Body of pancreas (tissue), 4 donors: ENCODE measurements around the gene KDM2A. TPM values are rescaled to one million over a fixed set of nuclear protein-coding genes. Genes with fewer than 3 reads are reported as not detected.

Experiments
- ATAC-seq: fragments of 150-250 bp; one replicate; pipeline ENCODE4 v1.9.1; 2016
- DNase-seq, 4 donors: peaks; one replicate each; pipeline ENCODE4 v3.0.0-alpha.2; 2019
- H3K27ac ChIP-seq, 4 donors: fragments of 200-600 bp; sonication (generic); 1 replicate in 3 of 4; 2 replicates in 1 of 4; pipeline versions ENCODE4 v1.5.1 to v1.6.1; 2016 to 2019; ENCODE audit warnings: mild to moderate bottlenecking in 1 of 4, mixed read lengths in 1 of 4, moderate library complexity in 1 of 4
- H3K27me3 ChIP-seq, 2 donors: fragments of 200-600 bp; sonication (generic); one replicate each; pipeline ENCODE4 v1.6.0; 2016; ENCODE audit warnings: mild to moderate bottlenecking in 1 of 2
- H3K36me3 ChIP-seq, 2 donors: fragments of 200-600 bp; sonication (generic); replicated peaks in 1 of 2; 2 replicates each; pipeline ENCODE4 v1.5.1; 2016; ENCODE audit warnings: low read depth in 2 of 2; ENCODE audit not compliant: insufficient read depth in 1 of 2
- H3K4me1 ChIP-seq: fragments of 200-600 bp; sonication (generic); one replicate; pipeline ENCODE4 v1.6.0; 2016
- H3K4me3 ChIP-seq, 2 donors: fragments of 200-600 bp; sonication (generic); 1 replicate in 1 of 2; 2 replicates in 1 of 2; pipeline ENCODE4 v1.5.1; 2016 to 2019
- H3K9me3 ChIP-seq, 3 donors: fragments of 200-600 bp; sonication (generic); 1 replicate in 2 of 3; 2 replicates in 1 of 3; pipeline ENCODE4 v1.5.1; 2016
- POLR2A ChIP-seq, 3 donors: fragments of 450-650 bp; IDR thresholded peaks; one replicate each; pipeline ENCODE4 v1.6.1; 2016; ENCODE audit warnings: antibody characterized with exemption in 3 of 3, mild to moderate bottlenecking in 2 of 3
- WGBS, 2 donors: methylation state at CpG; one replicate each; pipeline ENCODE4 v1.1.5; 2017; 5-methylcytosine and 5-hydroxymethylcytosine counted together
- intact Hi-C: fragments of 100-400 bp; cut with DNase I; formaldehyde crosslinking; loops from one replicate; pipeline ENCODE4 v1.15.1; 2023
- total RNA-seq, 2 donors: library from RNA; depleted of rRNA; stranded (reverse); fragments of >200 nt; gene quantifications; one replicate each; pipeline ENCODE4 v1.1.0, GENCODE V29; 2016
- TF ChIP-seq, protein P1 (sequence below), 7 experiments: fragments of 450-650 bp in 4 of 7; fragments of 200-600 bp in 3 of 7; sonication (generic) in 3 of 7; IDR thresholded peaks; one replicate each; pipeline ENCODE4 v1.5.1; 2016 to 2019; ENCODE audit warnings: antibody characterized with exemption in 7 of 7

Gene KDM2A
- total RNA-seq, 2 donors from 2014 or later: 26.5 to 29.0 TPM

GRCh38 chr11:67280341-67280787 lies 161.3 kb downstream of the KDM2A start:
- Histone ChIP-seq H3K27me3 (no peaks in the 10 kb centered on the region), H3K36me3 (peaks cover 0 to 31% of the 10 kb centered on the region in 2 donors), H3K4me1 (peaks cover 25% of the 10 kb centered on the region), H3K9me3 (no peaks in the 10 kb centered on the region), H3K4me3 (no peak overlapping the region), H3K27ac (peak overlapping the region in 1 of 4 donors; percentile 24)
- no peak for ATAC-seq
- WGBS, 2 donors: 66 to 80% methylated on average over 6 to 13 of the region's 13 CpGs
- intact Hi-C loops: no loop called here
- TF ChIP-seq POLR2A (IDR thresholded peaks at IDR 0.05): no peak
- TF ChIP-seq, protein P1, sequence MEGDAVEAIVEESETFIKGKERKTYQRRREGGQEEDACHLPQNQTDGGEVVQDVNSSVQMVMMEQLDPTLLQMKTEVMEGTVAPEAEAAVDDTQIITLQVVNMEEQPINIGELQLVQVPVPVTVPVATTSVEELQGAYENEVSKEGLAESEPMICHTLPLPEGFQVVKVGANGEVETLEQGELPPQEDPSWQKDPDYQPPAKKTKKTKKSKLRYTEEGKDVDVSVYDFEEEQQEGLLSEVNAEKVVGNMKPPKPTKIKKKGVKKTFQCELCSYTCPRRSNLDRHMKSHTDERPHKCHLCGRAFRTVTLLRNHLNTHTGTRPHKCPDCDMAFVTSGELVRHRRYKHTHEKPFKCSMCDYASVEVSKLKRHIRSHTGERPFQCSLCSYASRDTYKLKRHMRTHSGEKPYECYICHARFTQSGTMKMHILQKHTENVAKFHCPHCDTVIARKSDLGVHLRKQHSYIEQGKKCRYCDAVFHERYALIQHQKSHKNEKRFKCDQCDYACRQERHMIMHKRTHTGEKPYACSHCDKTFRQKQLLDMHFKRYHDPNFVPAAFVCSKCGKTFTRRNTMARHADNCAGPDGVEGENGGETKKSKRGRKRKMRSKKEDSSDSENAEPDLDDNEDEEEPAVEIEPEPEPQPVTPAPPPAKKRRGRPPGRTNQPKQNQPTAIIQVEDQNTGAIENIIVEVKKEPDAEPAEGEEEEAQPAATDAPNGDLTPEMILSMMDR (IDR thresholded peaks at IDR 0.05): no peak
- peak in 1 of 4 donors; percentile 4 for DNase-seq

- no peak for ATAC-seq
- H3K4me3 ChIP-seq: no peak overlapping the region
- WGBS, 2 donors: 94 to 98% methylated on average over 8 to 25 of the region's 31 CpGs
- peak in 2 of 4 donors; percentile 4 to 9 for DNase-seq
- no peaks in the 10 kb centered on the region for H3K27me3 ChIP-seq
- intact Hi-C loops: no loop called here
- peaks cover 19% of the 10 kb centered on the region for H3K4me1 ChIP-seq
- H3K27ac ChIP-seq: peak overlapping the region in 1 of 4 donors; percentile 24
- peaks cover 0 to 32% of the 10 kb centered on the region in 2 donors for H3K36me3 ChIP-seq
- TF ChIP-seq POLR2A (IDR thresholded peaks at IDR 0.05): no peak
- TF ChIP-seq, protein P1 (IDR thresholded peaks at IDR 0.05): no peak
- no peaks in the 10 kb centered on the region for H3K9me3 ChIP-seq
These were observed 161.9 kb downstream of the KDM2A start for GRCh38 chr11:67280788-67281551.

DNA sequence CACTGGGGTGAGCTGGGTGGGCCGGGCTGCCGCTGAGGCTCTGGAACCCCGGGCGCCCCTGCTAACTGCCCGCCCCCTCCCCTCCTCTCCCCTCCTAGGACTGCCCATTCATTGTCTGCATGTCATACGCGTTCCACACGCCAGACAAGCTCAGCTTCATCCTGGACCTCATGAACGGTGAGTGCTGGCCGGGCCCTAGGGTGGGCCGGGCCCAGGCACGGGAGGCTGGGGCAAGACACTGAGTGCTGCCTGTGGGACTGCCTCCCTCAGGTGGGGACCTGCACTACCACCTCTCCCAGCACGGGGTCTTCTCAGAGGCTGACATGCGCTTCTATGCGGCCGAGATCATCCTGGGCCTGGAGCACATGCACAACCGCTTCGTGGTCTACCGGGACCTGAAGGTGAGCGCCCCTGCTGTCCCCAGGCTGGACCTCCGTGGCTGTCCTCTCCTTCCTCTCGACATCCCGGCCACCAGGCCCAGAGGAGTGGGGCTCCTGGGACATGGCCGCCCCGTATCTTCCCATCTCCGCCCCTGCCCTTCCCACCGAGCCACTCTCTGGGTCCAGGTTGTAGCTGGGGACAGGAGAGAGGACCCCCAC lies 162.6 kb downstream of the KDM2A start:
- H3K9me3 ChIP-seq: no peaks in the 10 kb centered on the region
- WGBS, 2 donors: 85 to 92% methylated on average over 8 to 27 of the region's 27 CpGs
- H3K27ac ChIP-seq: no peak overlapping the region
- no peak for TF ChIP-seq POLR2A (IDR thresholded peaks at IDR 0.05)
- TF ChIP-seq, protein P1 (IDR thresholded peaks at IDR 0.05): no peak
- ATAC-seq (no peak), DNase-seq (peak in 3 of 4 donors; percentile 1 to 9 (median 4))
- no peak overlapping the region for H3K4me3 ChIP-seq
- peaks cover 0 to 32% of the 10 kb centered on the region in 2 donors for H3K36me3 ChIP-seq
- peaks cover 20% of the 10 kb centered on the region for H3K4me1 ChIP-seq
- intact Hi-C loops: no loop called here
- no peaks in the 10 kb centered on the region for H3K27me3 ChIP-seq

GRCh38 chr11:67282155-67282875 lies 163.3 kb downstream of the KDM2A start:
- WGBS, 2 donors: 86 to 93% methylated on average over 20 of the region's 20 CpGs

More at GRCh38 chr11:67282155-67282875, 163.3 kb downstream of the KDM2A start:
- Histone ChIP-seq H3K9me3 (no peaks in the 10 kb centered on the region), H3K27ac (peak overlapping the region in 1 of 4 donors; percentile 59), H3K4me3 (no peak overlapping the region), H3K36me3 (peaks cover 0 to 32% of the 10 kb centered on the region in 2 donors), H3K27me3 (no peaks in the 10 kb centered on the region), H3K4me1 (peaks cover 20% of the 10 kb centered on the region)
- ATAC-seq (no peak), DNase-seq (peak in 2 of 4 donors; percentile 5 to 9)
- TF ChIP-seq POLR2A (IDR thresholded peaks at IDR 0.05): no peak
- TF ChIP-seq, protein P1 (IDR thresholded peaks at IDR 0.05): no peak
- intact Hi-C loops: no loop called here
